Mucosa of descending colon (tissue), 3 donors: Measurements from ENCODE around the gene PDGFD. TPM values are rescaled to one million over a fixed set of nuclear protein-coding genes. Genes with fewer than 3 reads are reported as not detected.
A peak's percentile ranks its signal among the peaks of the same experiment; 100 is the strongest.

Experiments
- ATAC-seq: fragments of 200-7000 bp; cut with Tn5 transposase; one replicate; pipeline ENCODE4 v1.9.1; 2020; ENCODE audit warnings: mild to moderate bottlenecking, moderate library complexity
- DNase-seq, 3 donors: peaks; one replicate each; pipeline ENCODE4 v3.0.0-alpha.2; 2020
- H3K36me3 ChIP-seq: fragments of 200-600 bp; one replicate; pipeline ENCODE4 v1.8.0; 2021; ENCODE audit warnings: low read depth, mild to moderate bottlenecking
- H3K4me1 ChIP-seq: fragments of 200-600 bp; one replicate; pipeline ENCODE4 v1.8.0; 2021; ENCODE audit warnings: low read depth, mild to moderate bottlenecking
- H3K4me3 ChIP-seq: fragments of 200-600 bp; one replicate; pipeline ENCODE4 v1.8.0; 2021; ENCODE audit warnings: mild to moderate bottlenecking
- H3K9me3 ChIP-seq: fragments of 200-600 bp; one replicate; pipeline ENCODE4 v1.8.0; 2021; ENCODE audit warnings: mild to moderate bottlenecking
- CTCF ChIP-seq: fragments of 200-600 bp; IDR thresholded peaks from one replicate; pipeline ENCODE4 v1.8.0; 2022; ENCODE audit warnings: antibody characterized with exemption, mild to moderate bottlenecking
- intact Hi-C, 2 donors: fragments of 100-400 bp; cut with DNase I in 1 of 2; cut with micrococcal nuclease in 1 of 2; formaldehyde crosslinking; loops; one replicate each; pipeline versions ENCODE4 v1.11.0 to v1.11.1; 2022; cut with DNase I, micrococcal nuclease
- total RNA-seq, 3 donors: library from RNA; stranded (reverse); fragmentation: NEBNext Ultra II Directional in 2 of 3; extraction: Animal tissue kit (Norgen Biotek cat#: 25700) in 2 of 3; gene quantifications; one replicate each; pipeline versions ENCODE4 v1.2.1 to v1.2.4, GENCODE V29; 2021 to 2023
- donor health status: DM: no; HTN: no; CAD: no; lungs with moderate emphysema.
- donor health status: DM: no; HTN: no; CAD: no.
- donor health status: DM: no; HTN: yes; CAD: no.

The PDGFD gene
- total RNA-seq, 3 donors from 2014 or later: 3.4 to 6.9 (median 5.7) TPM

DNA sequence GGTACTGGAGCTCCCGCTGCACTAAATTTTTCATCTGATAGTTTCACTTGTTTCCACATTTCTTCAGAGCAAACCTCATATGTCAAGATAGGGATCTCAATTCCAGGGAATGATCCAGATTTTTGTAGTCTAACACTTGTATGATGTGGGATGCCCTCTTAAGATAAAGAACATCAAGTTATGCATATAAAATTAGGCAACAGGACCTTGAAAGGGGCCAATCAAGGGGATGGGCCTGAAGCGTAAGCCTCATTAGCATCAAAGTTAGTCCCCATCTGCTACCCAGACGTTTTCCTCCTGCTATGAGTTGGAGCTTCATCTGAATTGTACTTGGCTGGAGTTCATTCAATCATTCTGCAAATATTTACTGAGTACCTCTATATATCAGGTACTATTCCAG is 17.5 kb downstream of the PDGFD start:
- ATAC-seq (peak; percentile 14), DNase-seq (no peak)
- Histone ChIP-seq H3K4me1 (no peaks in the 10 kb centered on the region), H3K9me3 (no peaks in the 10 kb centered on the region), H3K4me3 (no peak overlapping the region), H3K36me3 (no peaks in the 10 kb centered on the region)
- no peak for TF ChIP-seq CTCF
- intact Hi-C loops: no loop called here

GRCh38 chr11:104145062-104145461 is 18.9 kb downstream of the PDGFD start:
- no peaks in the 10 kb centered on the region for H3K36me3 ChIP-seq
- H3K4me1 ChIP-seq: no peaks in the 10 kb centered on the region
- H3K9me3 ChIP-seq: no peaks in the 10 kb centered on the region
- no peak overlapping the region for H3K4me3 ChIP-seq
- TF ChIP-seq CTCF: no peak
- intact Hi-C loops: no loop called here
- DNase-seq (no peak), ATAC-seq (no peak)

- no peaks in the 10 kb centered on the region for H3K9me3 ChIP-seq
- H3K36me3 ChIP-seq: no peaks in the 10 kb centered on the region
- no peak for TF ChIP-seq CTCF
- DNase-seq (no peak), ATAC-seq (no peak)
- no peaks in the 10 kb centered on the region for H3K4me1 ChIP-seq
- intact Hi-C loops: no loop called here
- no peak overlapping the region for H3K4me3 ChIP-seq
These were observed 21.2 kb downstream of the PDGFD start for GRCh38 chr11:104142698-104143097.

GRCh38 chr11:104136861-104137260 is 27.1 kb downstream of the PDGFD start:
- no peaks in the 10 kb centered on the region for H3K36me3 ChIP-seq
- no peaks in the 10 kb centered on the region for H3K9me3 ChIP-seq
- H3K4me3 ChIP-seq: no peak overlapping the region
- H3K4me1 ChIP-seq: no peaks in the 10 kb centered on the region
- ATAC-seq: no peak
- no peak for DNase-seq
- TF ChIP-seq CTCF: no peak
- intact Hi-C loops: no loop called here

DNA sequence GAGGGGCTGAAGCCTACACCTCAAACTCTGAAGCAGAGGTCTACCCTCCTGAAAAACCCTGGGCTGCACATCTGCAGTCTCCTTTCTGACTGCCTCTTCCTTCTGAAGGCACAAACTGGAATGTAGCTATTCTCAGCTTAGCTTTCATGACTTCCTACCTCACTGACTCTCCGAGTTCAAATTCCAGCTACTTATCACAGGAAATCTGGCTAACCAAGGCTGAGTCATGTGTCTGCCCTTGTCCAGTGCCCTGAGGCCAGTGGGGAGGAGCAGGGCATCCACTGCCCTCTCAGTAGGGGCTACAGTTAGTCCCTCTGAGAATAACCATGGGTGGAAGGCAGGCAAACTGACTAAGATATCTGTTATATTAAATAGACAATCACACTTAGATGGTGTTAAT is 29.2 kb downstream of the PDGFD start:
- intact Hi-C loops: no loop called here
- no peaks in the 10 kb centered on the region for H3K9me3 ChIP-seq
- no peak overlapping the region for H3K4me3 ChIP-seq
- TF ChIP-seq CTCF: no peak
- no peak for DNase-seq
- no peak for ATAC-seq
- H3K36me3 ChIP-seq: no peaks in the 10 kb centered on the region
- no peaks in the 10 kb centered on the region for H3K4me1 ChIP-seq

- H3K4me1 ChIP-seq: no peaks in the 10 kb centered on the region
- no peak for TF ChIP-seq CTCF
- H3K4me3 ChIP-seq: no peak overlapping the region
- DNase-seq (no peak), ATAC-seq (no peak)
- H3K36me3 ChIP-seq: no peaks in the 10 kb centered on the region
- intact Hi-C loops: no loop called here
- H3K9me3 ChIP-seq: no peaks in the 10 kb centered on the region
These were observed 33.8 kb downstream of the PDGFD start for GRCh38 chr11:104130161-104130560.
